Endodermal cell (in vitro differentiated cells): Measurements from ENCODE around the gene GAREM1. TPM values are rescaled to one million over a fixed set of nuclear protein-coding genes. Genes with fewer than 3 reads are reported as not detected.

Source experiments
- DNase-seq: peaks from one replicate; pipeline ENCODE4 v3.0.0-alpha.2; 2017
- H3K27ac ChIP-seq: 2 replicates; pipeline ENCODE4 v1.5.1; 2013; ENCODE audit warnings: mild to moderate bottlenecking, low read depth, low read length, moderate library complexity
- H3K27me3 ChIP-seq: 2 replicates; pipeline ENCODE4 v1.6.1; 2013; ENCODE audit warnings: mild to moderate bottlenecking, low read length, moderate library complexity; ENCODE audit not compliant: insufficient read depth, control insufficient read depth, poor library complexity, severe bottlenecking
- H3K36me3 ChIP-seq: 2 replicates; pipeline ENCODE4 v1.7.0; 2013; ENCODE audit warnings: mild to moderate bottlenecking, low read length, moderate library complexity; ENCODE audit not compliant: control insufficient read depth, insufficient read depth
- H3K4me1 ChIP-seq: one replicate; pipeline ENCODE4 v1.7.0; 2013; ENCODE audit warnings: low read length; ENCODE audit not compliant: control insufficient read depth, insufficient read depth
- H3K4me3 ChIP-seq: 2 replicates; pipeline ENCODE4 v1.5.1; 2013; ENCODE audit warnings: mild to moderate bottlenecking, low read length, moderate library complexity
- H3K9ac ChIP-seq: 2 replicates; pipeline ENCODE4 v1.6.1; 2013; ENCODE audit warnings: mild to moderate bottlenecking, low read length, moderate library complexity; ENCODE audit not compliant: poor library complexity, severe bottlenecking; ENCODE audit errors: extremely low read depth
- H3K9me3 ChIP-seq: 2 replicates; pipeline ENCODE4 v1.6.1; 2013; ENCODE audit warnings: mild to moderate bottlenecking, low read length, moderate library complexity; ENCODE audit not compliant: control insufficient read depth
- H3K27ac Mint-ChIP-seq: 2 replicates; pipeline ENCODE4 v1.8.0; 2020; ENCODE audit warnings: mixed read lengths
- H3K27me3 Mint-ChIP-seq: 2 replicates; pipeline ENCODE4 v1.8.0; 2021; ENCODE audit warnings: mild to moderate bottlenecking, mixed read lengths; ENCODE audit not compliant: insufficient read depth
- H3K36me3 Mint-ChIP-seq: 2 replicates; pipeline ENCODE4 v1.8.0; 2020; ENCODE audit warnings: low read depth, mixed read lengths
- H3K4me1 Mint-ChIP-seq: 2 replicates; pipeline ENCODE4 v1.8.0; 2020; ENCODE audit warnings: mixed read lengths
- H3K4me3 Mint-ChIP-seq: 2 replicates; pipeline ENCODE4 v1.8.0; 2020; ENCODE audit warnings: mild to moderate bottlenecking, moderate library complexity, mixed read lengths
- H3K9me3 Mint-ChIP-seq: 2 replicates; pipeline ENCODE4 v1.8.0; 2020; ENCODE audit warnings: mild to moderate bottlenecking, mixed read lengths
- CTCF ChIP-seq: fragments of 200-600 bp; sonication (generic); conservative IDR thresholded peaks from 2 replicates; pipeline ENCODE4 v1.5.0; 2021; ENCODE audit warnings: antibody characterized with exemption, mild to moderate bottlenecking
- WGBS, 2 experiments: methylation state at CpG; one replicate each; pipeline versions ENCODE4 v1.1.5 to v1.1.7; 2013; ENCODE audit warnings: missing lambda C conversion rate in 2 of 2, mixed read lengths in 1 of 2; ENCODE audit not compliant: insufficient coverage in 1 of 2, insufficient read length in 1 of 2; 5-methylcytosine and 5-hydroxymethylcytosine counted together
- total RNA-seq, 2 donors: library from RNA; stranded (reverse); fragmentation: NEBNext Ultra II Directional in 1 of 2; extraction: Animal tissue kit (Norgen Biotek cat#: 25700) in 1 of 2; gene quantifications; 2 replicates in 1 of 2; 3 replicates in 1 of 2; pipeline ENCODE4 v1.2.1, GENCODE V29; 2021

The GAREM1 gene
- total RNA-seq, 2 donors from 2014 or later = 9.2 to 9.4 TPM

DNA sequence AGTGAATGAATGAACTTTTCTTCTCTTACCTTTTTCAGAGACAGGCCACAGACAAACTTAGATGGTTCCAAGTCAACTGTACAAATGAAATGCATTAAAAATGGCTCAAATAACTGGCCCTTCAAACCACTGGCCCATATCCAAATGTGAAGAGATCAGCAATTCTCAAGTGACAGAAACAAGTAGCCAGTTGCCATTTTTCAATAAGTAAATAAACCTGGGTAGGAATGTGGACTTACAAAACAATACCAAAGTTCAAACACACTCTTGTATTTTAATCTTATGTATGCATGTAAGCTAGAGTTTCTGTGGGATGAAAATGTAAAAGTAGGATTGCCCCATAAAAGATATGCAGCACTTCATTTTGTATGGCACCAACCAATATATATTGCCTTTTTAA lies 151.6 kb downstream of the GAREM1 start:
- H3K4me1 ChIP-seq = no peaks in the 10 kb centered on the region
- no peaks in the 10 kb centered on the region for H3K27me3 ChIP-seq
- no peak overlapping the region for H3K4me3 ChIP-seq
- Mint-ChIP-seq H3K27ac (no peak overlapping the region), H3K9me3 (no peaks in the 10 kb centered on the region), H3K27me3 (no peaks in the 10 kb centered on the region), H3K36me3 (no peaks in the 10 kb centered on the region), H3K4me3 (no peak overlapping the region), H3K4me1 (no peaks in the 10 kb centered on the region)
- H3K27ac ChIP-seq = no peak overlapping the region
- no peak overlapping the region for H3K9ac ChIP-seq
- no peaks in the 10 kb centered on the region for H3K36me3 ChIP-seq
- no peaks in the 10 kb centered on the region for H3K9me3 ChIP-seq
- TF ChIP-seq CTCF = no peak
- no peak for DNase-seq

- Histone ChIP-seq H3K9me3 (no peaks in the 10 kb centered on the region), H3K4me1 (no peaks in the 10 kb centered on the region), H3K9ac (no peak overlapping the region), H3K27me3 (no peaks in the 10 kb centered on the region), H3K36me3 (no peaks in the 10 kb centered on the region), H3K27ac (no peak overlapping the region), H3K4me3 (no peak overlapping the region)
- 96 to 100% methylated on average over 3 to 4 of the region's 4 CpGs for WGBS, 2 experiments
- no peaks in the 10 kb centered on the region for H3K27me3 Mint-ChIP-seq
- TF ChIP-seq CTCF = no peak
- H3K27ac Mint-ChIP-seq = no peak overlapping the region
- H3K9me3 Mint-ChIP-seq = no peaks in the 10 kb centered on the region
- no peaks in the 10 kb centered on the region for H3K4me1 Mint-ChIP-seq
- H3K36me3 Mint-ChIP-seq = no peaks in the 10 kb centered on the region
- H3K4me3 Mint-ChIP-seq = no peak overlapping the region
- no peak for DNase-seq
Measured at GRCh38 chr18:32318581-32318980, 152.1 kb downstream of the GAREM1 start.

- H3K4me1 Mint-ChIP-seq = no peaks in the 10 kb centered on the region
- Histone ChIP-seq H3K36me3 (no peaks in the 10 kb centered on the region), H3K9me3 (no peaks in the 10 kb centered on the region), H3K9ac (no peak overlapping the region), H3K4me1 (no peaks in the 10 kb centered on the region), H3K27ac (no peak overlapping the region), H3K4me3 (no peak overlapping the region), H3K27me3 (no peaks in the 10 kb centered on the region)
- no peaks in the 10 kb centered on the region for H3K9me3 Mint-ChIP-seq
- 87 to 94% methylated on average over 4 of the region's 4 CpGs for WGBS, 2 experiments
- H3K36me3 Mint-ChIP-seq = no peaks in the 10 kb centered on the region
- TF ChIP-seq CTCF = no peak
- H3K27me3 Mint-ChIP-seq = no peaks in the 10 kb centered on the region
- no peak overlapping the region for H3K4me3 Mint-ChIP-seq
- no peak for DNase-seq
- H3K27ac Mint-ChIP-seq = no peak overlapping the region
Measured at GRCh38 chr18:32317651-32318050, 153.0 kb downstream of the GAREM1 start.
